Left colon (tissue), 2 donors: Measurements from ENCODE around the gene FBXO42. TPM values are rescaled to one million over a fixed set of nuclear protein-coding genes. Genes with fewer than 3 reads are reported as not detected.
"Not testable (repeated sequence)": the region's sequence is repeated elsewhere in the genome, so short reads cannot be mapped to it uniquely, and the experiment has no call there.

ENCODE experiments used
- ATAC-seq: fragments of 200-7000 bp; cut with Tn5 transposase; one replicate; pipeline ENCODE4 v1.9.1; 2020; ENCODE audit warnings: mild to moderate bottlenecking, moderate library complexity
- DNase-seq, 2 donors: peaks; one replicate each; pipeline ENCODE4 v3.0.0-alpha.2; 2020
- intact Hi-C, 2 donors: fragments of 100-400 bp; cut with DNase I in 1 of 2; cut with micrococcal nuclease in 1 of 2; formaldehyde crosslinking; loops; one replicate each; pipeline versions ENCODE4 v1.11.2 to v1.14.0; 2022; cut with DNase I, micrococcal nuclease
- total RNA-seq, 2 donors: library from RNA; stranded (reverse); fragmentation: NEBNext Ultra II Directional; extraction: Animal tissue kit (Norgen Biotek cat#: 25700); gene quantifications; one replicate each; pipeline ENCODE4 v1.2.1, GENCODE V29; 2021
- donor health status: DM: no; HTN: no; CAD: no.
- donor health status: DM: yes; HTN: yes; CAD: no.

Gene FBXO42
- total RNA-seq, 2 donors from 2014 or later = 13.4 to 14.8 TPM

DNA sequence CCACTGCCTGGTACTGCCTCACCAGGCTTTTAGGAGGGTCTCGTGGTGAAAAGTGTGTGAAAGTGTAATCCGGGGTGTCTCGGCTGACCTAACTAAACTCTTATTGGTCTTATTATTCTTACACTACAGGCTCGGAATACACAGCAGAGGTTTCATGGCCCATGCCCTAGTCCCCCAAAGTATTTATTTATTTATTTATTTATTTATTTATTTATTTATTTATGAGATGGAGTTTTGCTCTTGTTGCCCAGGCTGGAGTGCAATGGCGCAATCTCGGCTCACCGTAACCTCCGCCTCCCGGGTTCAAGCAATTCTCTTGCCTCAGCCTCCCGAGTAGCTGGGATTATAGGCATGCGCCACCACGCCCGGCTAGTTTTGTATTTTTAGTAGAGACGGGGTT is 137.0 kb downstream of the FBXO42 start:
- intact Hi-C loops, DNase-seq, ATAC-seq: not testable (repeated sequence)

- intact Hi-C loops, ATAC-seq, DNase-seq: not testable (repeated sequence)
Observed at GRCh38 chr1:16213544-16213943, 138.7 kb downstream of the FBXO42 start.

- DNase-seq = no peak
- ATAC-seq = no peak
- intact Hi-C loops = no loop called here
Observed at GRCh38 chr1:16213013-16213412, 139.3 kb downstream of the FBXO42 start.

GRCh38 chr1:16212251-16212961 is 139.9 kb downstream of the FBXO42 start, which contains the start of gene ARHGEF19:
Gene ARHGEF19 (minus strand): TSS chr1:16212652. CDS start chr1:16209054, 3,598 bp downstream.
- peak in 1 of 2 donors; percentile 54 for DNase-seq
- no peak for ATAC-seq
- intact Hi-C loops = no loop called here

DNA sequence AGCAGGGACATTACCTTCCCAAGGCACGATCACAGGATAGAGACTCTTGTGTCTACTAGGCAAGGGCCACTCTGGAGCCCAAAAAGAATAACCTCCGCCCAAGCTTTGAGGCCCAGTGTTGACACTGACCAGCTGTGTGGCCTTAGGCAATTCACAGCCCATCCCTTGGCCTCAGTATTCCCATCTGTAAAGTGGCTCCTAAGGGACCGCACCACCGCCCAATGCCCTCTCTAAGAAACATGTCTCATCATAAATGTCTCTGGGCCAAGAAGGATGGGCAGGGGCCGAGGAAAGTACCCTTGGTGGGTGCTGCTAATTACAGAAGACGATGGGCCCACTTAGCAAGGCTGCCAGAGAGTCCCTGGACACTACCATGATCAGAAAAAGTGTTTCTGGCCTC is 140.5 kb downstream of the FBXO42 start:
- no peak for ATAC-seq

GRCh38 chr1:16210581-16210980 is 141.7 kb downstream of the FBXO42 start:
- intact Hi-C loops = no loop called here
- no peak for DNase-seq
- no peak for ATAC-seq

More for the DNA sequence above, 140.5 kb downstream of the FBXO42 start:
- intact Hi-C loops = no loop called here
- no peak for DNase-seq

DNA sequence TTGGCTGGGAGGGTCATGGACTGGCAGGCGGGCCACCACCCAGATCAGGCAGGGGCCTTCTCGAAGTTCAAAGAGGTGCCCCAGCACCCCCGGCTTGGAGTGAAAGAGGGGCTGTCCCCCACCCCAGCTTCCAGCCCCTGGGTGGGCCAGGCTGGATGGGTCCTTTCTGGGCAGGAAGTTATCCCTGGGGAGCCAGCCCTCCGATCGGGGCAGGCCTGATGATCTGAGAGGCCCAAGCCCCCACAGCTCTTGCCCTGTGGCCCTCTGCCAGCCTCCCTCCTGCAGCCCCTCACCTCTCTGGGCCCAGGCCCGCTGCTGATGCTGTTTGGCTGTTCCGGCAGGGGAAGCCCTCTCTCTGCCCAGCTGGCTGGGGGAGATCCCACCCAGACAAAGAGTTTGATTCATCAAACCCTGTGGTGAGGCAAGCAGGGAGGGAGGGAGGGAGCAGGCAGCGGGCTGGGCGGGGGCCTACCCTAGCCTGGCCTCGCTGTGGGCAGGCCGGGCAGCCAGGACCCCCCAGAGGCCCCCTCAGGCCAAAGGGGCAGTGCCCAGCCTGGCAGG is 142.4 kb downstream of the FBXO42 start:
- peak in 1 of 2 donors; percentile 30 for DNase-seq
- intact Hi-C loops = no loop called here
- ATAC-seq = no peak

DNA sequence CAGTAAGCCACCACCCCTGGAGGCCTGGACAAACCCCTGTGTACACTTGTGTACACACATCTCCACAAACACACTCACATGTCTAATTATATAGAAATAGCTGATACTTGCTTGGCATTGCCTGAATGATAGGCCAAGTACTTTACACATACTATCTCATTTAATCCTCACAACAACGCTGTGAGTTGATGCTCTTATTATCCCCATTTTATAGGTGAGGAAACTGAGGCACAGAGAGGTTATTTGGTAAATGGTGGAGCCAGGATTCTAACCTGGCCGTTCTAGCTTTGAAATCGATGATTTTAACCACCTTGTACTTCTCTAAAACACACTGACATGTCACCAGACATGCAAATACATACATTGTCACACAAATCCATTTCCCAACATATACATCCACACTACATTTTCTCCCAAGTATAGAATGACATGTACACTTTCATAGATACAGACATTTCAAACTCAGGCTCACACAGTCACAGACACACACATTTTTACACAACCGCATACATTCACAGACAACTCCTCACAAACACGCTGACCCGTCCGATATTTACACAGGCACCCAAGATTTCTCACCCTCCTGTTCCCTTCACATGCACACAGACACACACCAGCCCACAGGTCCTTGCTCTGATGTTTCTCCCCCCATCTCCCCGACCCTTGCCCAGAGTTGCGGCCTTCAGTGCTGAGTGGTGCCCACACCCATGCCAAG is 143.0 kb downstream of the FBXO42 start:
- DNase-seq (no peak), ATAC-seq (no peak)
- intact Hi-C loops = no loop called here

GRCh38 chr1:16208270-16208987 is 143.9 kb downstream of the FBXO42 start:
- ATAC-seq = no peak
- DNase-seq = peak in 1 of 2 donors; percentile 29
- intact Hi-C loops = no loop called here

GRCh38 chr1:16207318-16208269 is 144.7 kb downstream of the FBXO42 start:
- ATAC-seq (no peak), DNase-seq (peak in 1 of 2 donors; percentile 45)
- intact Hi-C loops = no loop called here

- ATAC-seq (peak; percentile 90), DNase-seq (peak; percentile 98 to 99)
- intact Hi-C loops = no loop called here
Observed at GRCh38 chr1:16206547-16207317, 145.5 kb downstream of the FBXO42 start.

DNA sequence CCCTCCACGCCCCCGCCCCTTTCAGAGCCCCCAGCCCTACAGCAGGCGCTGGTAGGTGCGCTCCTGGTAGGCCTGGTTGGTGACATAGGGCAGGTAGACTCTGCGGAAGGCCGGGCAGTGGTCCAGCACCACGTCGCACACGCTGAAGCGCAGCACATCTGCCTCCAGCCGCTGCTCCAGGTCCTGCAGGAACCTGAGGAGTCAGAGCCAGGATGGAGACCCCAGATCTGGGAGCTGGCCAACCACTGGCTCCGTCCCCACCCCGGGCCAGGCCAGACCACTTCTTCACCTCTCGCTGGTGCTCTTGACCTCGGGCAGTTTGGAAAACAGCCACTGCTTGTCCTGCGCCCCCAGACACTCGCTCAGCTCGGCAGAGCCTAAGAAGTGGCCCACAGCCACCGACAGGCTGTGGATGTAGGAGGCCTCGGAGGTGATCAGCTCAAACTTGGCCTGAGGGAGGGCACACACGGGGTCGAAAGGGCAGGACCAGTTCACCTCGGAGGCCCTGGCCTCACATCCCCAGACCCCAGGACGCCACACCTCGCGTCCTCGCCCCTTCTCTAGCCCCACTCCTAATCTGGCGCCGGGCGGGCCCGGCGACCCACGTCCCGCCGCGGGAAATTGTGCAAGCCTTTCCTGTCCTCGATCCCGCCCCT is 146.3 kb downstream of the FBXO42 start:
- DNase-seq (no peak), ATAC-seq (no peak)
- intact Hi-C loops = no loop called here

- ATAC-seq = no peak
- intact Hi-C loops = no loop called here
- no peak for DNase-seq
Observed at GRCh38 chr1:16205334-16205671, 147.0 kb downstream of the FBXO42 start.

GRCh38 chr1:16204634-16205333 is 147.5 kb downstream of the FBXO42 start:
- no peak for ATAC-seq
- intact Hi-C loops = no loop called here
- peak in 1 of 2 donors; percentile 48 for DNase-seq

DNA sequence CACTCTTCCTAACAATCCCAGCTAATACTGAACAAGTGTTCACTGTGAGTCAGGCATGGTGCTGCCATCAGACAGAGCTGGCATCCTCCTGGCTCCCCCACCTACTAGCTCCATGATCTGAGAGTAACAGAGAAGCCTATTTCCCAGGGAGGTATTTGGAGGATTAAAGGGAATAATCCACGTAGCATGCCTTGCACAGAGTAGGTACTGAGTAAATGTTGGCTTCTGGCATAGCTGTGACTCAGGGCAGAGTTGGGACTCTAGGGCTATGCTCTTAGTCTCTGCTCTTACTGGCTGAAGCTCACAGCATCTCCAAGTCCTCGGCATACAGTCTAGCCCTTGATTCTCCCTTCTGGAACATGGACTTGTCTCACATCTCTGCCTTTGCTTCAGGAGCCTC is 148.1 kb downstream of the FBXO42 start:
- intact Hi-C loops = no loop called here
- no peak for ATAC-seq
- DNase-seq = no peak

DNA sequence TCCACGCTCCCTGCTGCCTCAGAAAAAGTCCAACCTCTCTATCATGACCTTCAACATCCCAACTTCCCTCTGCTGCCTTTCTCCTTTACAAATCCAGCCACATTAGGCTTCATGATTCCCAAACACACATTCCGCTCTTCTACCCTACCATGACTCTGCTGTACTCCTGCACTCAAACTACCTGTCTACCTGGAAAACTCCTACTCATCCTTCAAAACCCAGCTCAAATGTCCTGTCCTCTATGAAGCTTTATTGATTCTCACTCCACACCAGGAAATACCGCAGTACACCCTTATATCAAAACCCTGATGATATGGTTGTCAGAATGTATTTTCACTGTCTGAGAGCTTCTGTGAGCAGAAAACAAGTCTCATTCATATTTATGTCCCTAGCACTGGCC is 148.7 kb downstream of the FBXO42 start:
- ATAC-seq (no peak), DNase-seq (no peak)
- intact Hi-C loops = no loop called here
